H1 (cell line): Measurements from ENCODE around the gene KRTAP17-1.

Source experiments
- CEBPB ChIP-seq: IDR thresholded peaks from 2 replicates; pipeline ENCODE4 v1.6.1; 2012; ENCODE audit warnings: low read depth, low read length
- CTCF ChIP-seq, 3 experiments: IDR thresholded peaks; 1 replicate in 2 of 3; 2 replicates in 1 of 3; pipeline versions ENCODE4 v1.5.1 to v1.6.1; 2011; ENCODE audit warnings: low read length in 3 of 3, mild to moderate bottlenecking in 3 of 3, inconsistent platforms in 2 of 3, low read depth in 1 of 3, moderate library complexity in 1 of 3; ENCODE audit not compliant: insufficient read depth in 1 of 3; ENCODE audit errors: control extremely low read depth in 1 of 3

- no peak for TF ChIP-seq CEBPB
- TF ChIP-seq CTCF (IDR thresholded peaks at IDR 0.05; ENCODE audit: control extremely low read depth in 1 of 3, insufficient read depth in 1 of 3, low read depth in 1 of 3, low read length in 3 of 3): no peak
These were observed 13.3 kb downstream of the KRTAP17-1 start, which contains the start of gene KRTAP29-1 for GRCh38 chr17:41301916-41302901.
